NCI-H524 treated with DMSO at 0.1 percent for 48 hours (cell line): Measurements from ENCODE around the gene KRT74.

Source experiments
- DNase-seq: peaks from one replicate; lab custom pipeline; 2025; lab: John Stamatoyannopoulos, UW

KRT74 gene

GRCh38 chr12:52573306-52573705 lies 337 bp downstream of the KRT74 start:
- no peak for DNase-seq

GRCh38 chr12:52570511-52570910 lies 3.1 kb downstream of the KRT74 start:
- DNase-seq: no peak

GRCh38 chr12:52568111-52568510 lies 5.5 kb downstream of the KRT74 start:
- DNase-seq: no peak

- DNase-seq: peak; percentile 27
Observed at GRCh38 chr12:52566847-52567291, 6.8 kb downstream of the KRT74 start.

GRCh38 chr12:52564582-52564981 lies 9.1 kb downstream of the KRT74 start:
- no peak for DNase-seq

- DNase-seq: no peak
Observed at GRCh38 chr12:52561880-52562449, 11.7 kb downstream of the KRT74 start.

GRCh38 chr12:52559979-52560378 lies 13.7 kb downstream of the KRT74 start:
- no peak for DNase-seq

- no peak for DNase-seq
Observed at GRCh38 chr12:52558781-52559445, 14.7 kb downstream of the KRT74 start.

GRCh38 chr12:52557476-52557875 lies 16.2 kb downstream of the KRT74 start:
- DNase-seq: no peak

GRCh38 chr12:52555577-52555976 lies 18.1 kb downstream of the KRT74 start:
- DNase-seq: no peak

- DNase-seq: no peak
Observed at GRCh38 chr12:52552681-52553195, 20.9 kb downstream of the KRT74 start, which contains the start of gene KRT71. TSS of gene KRT71 (minus strand) at chr12:52553145. CDS start at chr12:52553077, 68 bp downstream.

- no peak for DNase-seq
Observed at GRCh38 chr12:52552055-52552454, 21.6 kb downstream of the KRT74 start.

GRCh38 chr12:52551216-52551865 lies 22.3 kb downstream of the KRT74 start:
- DNase-seq: no peak

GRCh38 chr12:52546126-52546525 lies 27.5 kb downstream of the KRT74 start:
- no peak for DNase-seq

GRCh38 chr12:52543985-52544883 lies 29.4 kb downstream of the KRT74 start:
- DNase-seq: no peak

- no peak for DNase-seq
Observed at GRCh38 chr12:52542785-52543318, 30.8 kb downstream of the KRT74 start.

- DNase-seq: no peak
Observed at GRCh38 chr12:52542157-52542556, 31.5 kb downstream of the KRT74 start.

GRCh38 chr12:52541709-52542108 lies 31.9 kb downstream of the KRT74 start:
- no peak for DNase-seq

- no peak for DNase-seq
Observed at GRCh38 chr12:52540531-52540930, 33.1 kb downstream of the KRT74 start.

GRCh38 chr12:52539821-52540173 lies 33.8 kb downstream of the KRT74 start:
- no peak for DNase-seq

GRCh38 chr12:52539083-52539820 lies 34.4 kb downstream of the KRT74 start:
- no peak for DNase-seq
